Epithelial cell of esophagus (primary cell): ENCODE measurements around the gene FMR1NB.

Source experiments
- DNase-seq: peaks from one replicate; pipeline ENCODE4 v3.0.0; 2010; ENCODE audit warnings: low read depth
- H3K4me3 ChIP-seq: 2 replicates; pipeline ENCODE4 v1.5.1; 2011; ENCODE audit warnings: mild to moderate bottlenecking, low read length, control low read depth
- TF ChIP-seq, protein P1 (sequence below): IDR thresholded peaks from 2 replicates; pipeline ENCODE4 v1.5.1; 2011; ENCODE audit warnings: low read depth, mild to moderate bottlenecking, low read length, control low read depth, inconsistent platforms; ENCODE audit not compliant: insufficient read depth; ENCODE audit errors: missing control alignments

FMR1NB gene

DNA sequence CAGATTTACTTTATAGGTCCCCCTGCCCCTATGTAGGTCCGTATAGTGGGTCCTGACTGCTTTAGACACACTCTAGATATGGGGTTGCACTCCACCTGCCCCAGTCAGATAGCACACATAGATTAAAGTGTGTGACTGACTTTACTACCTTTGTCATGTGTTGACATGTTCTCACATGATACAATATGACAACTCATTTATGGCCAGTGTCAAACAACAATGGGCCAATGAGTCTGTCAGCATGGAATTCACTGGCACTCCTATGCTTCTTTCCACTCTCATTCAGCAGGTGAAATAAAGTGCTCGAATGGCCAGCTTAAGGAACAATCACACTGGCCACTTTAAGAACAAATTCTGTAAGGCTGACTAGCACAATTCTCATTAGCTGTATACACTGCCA lies 23.8 kb upstream of the FMR1NB start:
- TF ChIP-seq, protein P1, sequence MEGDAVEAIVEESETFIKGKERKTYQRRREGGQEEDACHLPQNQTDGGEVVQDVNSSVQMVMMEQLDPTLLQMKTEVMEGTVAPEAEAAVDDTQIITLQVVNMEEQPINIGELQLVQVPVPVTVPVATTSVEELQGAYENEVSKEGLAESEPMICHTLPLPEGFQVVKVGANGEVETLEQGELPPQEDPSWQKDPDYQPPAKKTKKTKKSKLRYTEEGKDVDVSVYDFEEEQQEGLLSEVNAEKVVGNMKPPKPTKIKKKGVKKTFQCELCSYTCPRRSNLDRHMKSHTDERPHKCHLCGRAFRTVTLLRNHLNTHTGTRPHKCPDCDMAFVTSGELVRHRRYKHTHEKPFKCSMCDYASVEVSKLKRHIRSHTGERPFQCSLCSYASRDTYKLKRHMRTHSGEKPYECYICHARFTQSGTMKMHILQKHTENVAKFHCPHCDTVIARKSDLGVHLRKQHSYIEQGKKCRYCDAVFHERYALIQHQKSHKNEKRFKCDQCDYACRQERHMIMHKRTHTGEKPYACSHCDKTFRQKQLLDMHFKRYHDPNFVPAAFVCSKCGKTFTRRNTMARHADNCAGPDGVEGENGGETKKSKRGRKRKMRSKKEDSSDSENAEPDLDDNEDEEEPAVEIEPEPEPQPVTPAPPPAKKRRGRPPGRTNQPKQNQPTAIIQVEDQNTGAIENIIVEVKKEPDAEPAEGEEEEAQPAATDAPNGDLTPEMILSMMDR = no peak
- H3K4me3 ChIP-seq = no peak overlapping the region
- peak; percentile 54 for DNase-seq

DNA sequence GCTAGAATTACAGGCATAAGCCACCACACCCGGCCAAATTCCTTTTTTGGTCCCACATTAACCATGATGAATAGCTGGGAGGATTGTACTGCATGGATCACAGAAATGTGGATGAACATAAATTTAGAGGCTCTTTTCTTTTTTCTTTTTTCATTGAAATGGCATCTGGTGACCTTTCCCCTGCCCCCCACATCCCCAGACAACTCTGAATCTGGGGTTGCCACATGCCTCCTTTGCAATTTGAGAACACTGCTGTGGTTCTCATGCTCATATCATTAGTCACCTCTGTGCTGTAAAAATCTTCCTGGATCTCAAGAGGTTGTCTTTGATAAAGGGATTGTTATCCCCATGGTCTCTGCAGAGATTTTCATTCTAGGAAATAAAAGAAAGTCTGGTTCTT lies 22.8 kb upstream of the FMR1NB start:
- no peak overlapping the region for H3K4me3 ChIP-seq

DNA sequence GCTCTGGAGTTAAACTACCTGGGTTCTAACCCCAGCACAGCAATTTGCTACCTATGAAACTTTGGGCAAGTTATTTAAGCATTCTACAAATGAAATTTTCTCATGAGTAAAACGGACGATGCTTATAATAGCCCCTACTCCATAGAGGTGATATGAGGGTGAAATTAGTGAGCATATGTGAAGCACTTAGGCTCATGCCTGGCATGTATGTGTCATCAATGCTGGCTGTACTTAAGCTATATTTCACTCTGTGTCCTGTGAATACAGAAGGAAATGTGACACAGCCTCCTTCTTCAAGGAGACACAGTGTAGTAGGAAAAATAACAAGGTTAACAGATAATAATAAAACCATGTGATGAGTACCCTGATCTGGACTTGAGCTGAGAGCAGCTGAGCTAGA lies 20.4 kb upstream of the FMR1NB start:
- TF ChIP-seq, protein P1 = no peak
- H3K4me3 ChIP-seq = no peak overlapping the region
- DNase-seq = no peak

More for the DNA sequence above, 22.8 kb upstream of the FMR1NB start:
- TF ChIP-seq, protein P1 = no peak
- DNase-seq = peak; percentile 52

DNA sequence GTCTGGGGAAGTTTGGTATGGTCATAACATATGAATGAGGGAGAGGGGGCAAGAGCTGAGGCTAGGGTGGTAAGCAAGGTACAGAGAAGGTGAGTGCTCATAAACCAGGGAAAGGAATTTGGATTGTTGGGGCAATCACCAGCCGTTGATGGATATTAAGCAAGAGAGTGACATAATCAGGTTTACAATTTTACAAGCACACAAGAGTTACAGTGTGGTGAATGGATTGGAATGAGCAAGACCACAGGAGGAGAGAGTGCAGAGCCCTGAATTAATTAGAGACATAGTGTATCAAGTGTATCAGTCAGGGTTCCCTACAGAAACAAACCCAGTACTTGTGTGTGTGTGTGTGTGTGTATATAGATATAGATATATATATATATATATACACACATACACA lies 18.7 kb upstream of the FMR1NB start:
- TF ChIP-seq, protein P1 = no peak
- DNase-seq = peak; percentile 12
- H3K4me3 ChIP-seq = no peak overlapping the region

DNA sequence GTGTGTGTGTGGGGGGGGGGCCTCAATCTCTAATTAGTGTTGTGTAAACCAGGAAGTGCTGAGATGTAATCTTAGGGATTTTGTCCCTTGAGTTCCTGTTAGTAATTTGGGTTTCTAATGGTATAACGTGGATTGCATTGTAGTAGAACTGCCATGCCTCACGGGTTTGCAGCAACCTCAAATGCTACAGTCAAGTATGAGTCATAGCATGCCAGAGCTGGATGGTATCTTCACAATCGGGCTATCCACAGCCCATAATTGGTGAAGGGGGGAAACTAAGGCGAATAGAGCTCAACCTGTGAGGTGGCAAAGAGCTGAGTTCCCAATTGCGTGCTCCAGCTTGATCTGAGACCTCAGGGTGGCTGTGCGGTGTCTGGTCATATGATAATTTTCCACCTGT lies 2.2 kb upstream of the FMR1NB start:
- TF ChIP-seq, protein P1 = no peak
- DNase-seq = peak; percentile 9
- no peak overlapping the region for H3K4me3 ChIP-seq

DNA sequence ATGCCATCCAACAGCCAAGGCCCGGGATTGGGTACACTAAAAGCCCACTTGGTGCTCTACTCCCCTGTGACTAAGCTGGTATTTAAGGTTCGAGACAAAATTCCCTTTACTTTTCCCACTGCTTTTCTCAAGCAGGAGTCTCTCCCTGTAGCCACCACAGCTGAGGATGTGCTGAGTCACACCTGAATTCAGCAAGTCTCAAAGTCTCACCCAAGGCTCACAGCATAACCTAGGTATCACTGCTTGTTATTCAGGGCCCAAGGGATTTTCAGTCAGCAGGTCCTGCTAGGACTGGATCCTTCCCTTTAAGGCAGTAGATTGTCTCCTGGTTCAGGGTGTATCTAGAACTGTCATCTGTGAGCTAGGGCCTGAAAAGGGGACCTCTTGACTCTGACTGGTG lies 39.2 kb downstream of the FMR1NB start:
- peak; percentile 40 for DNase-seq
- TF ChIP-seq, protein P1 = no peak
- H3K4me3 ChIP-seq = no peak overlapping the region

DNA sequence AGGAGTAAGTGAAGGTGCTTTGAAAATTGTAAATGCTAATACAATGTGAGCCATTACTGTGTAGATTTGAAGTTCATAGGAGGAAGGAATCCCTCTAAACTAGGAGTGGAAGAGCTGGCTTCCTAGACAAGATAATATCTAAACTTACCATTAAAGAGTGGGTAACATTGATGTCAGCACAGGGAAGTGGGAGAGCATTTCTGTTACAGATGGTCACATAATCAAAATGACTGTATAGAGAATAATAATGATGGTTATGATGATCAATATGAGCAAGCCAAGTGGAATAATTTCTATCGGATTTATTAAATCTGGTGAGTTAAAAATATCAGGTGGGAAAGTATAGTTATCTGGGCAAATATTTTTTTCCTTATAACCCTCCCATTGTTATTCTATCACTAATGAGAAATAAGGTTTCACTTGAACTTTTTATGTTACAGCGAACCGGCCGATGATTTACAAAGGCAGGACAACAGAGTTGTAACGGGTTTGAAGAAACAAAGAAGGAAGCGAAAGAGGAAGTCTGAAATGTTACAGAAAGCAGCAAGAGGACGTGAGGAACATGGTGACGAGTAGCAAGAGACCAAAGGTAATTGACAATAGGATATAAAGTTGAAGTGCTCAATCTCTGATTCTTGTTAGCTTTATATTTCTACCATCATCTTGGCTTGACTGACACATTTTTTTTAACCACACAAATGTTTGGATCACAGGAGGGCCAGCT lies 43.5 kb downstream of the FMR1NB start:
- no peak for DNase-seq
- TF ChIP-seq, protein P1 = no peak
- H3K4me3 ChIP-seq = no peak overlapping the region
